HepG2 (cell line): ENCODE results near the gene BRD2. TPM values are rescaled to one million over a fixed set of nuclear protein-coding genes. Genes with fewer than 3 reads are reported as not detected.

ENCODE experiments used
- BRD4 ChIP-seq: sonication (generic); formaldehyde crosslinking; IDR thresholded peaks from 2 replicates; pipeline ENCODE4 v1.4.0; 2020; ENCODE audit warnings: missing genetic modification reagents
- CCDC6 ChIP-seq: sonication (generic); formaldehyde crosslinking; IDR thresholded peaks from 2 replicates; pipeline ENCODE4 v1.8.1; 2022; ENCODE audit warnings: mild to moderate bottlenecking, missing genetic modification reagents, moderate library complexity
- CREB1 ChIP-seq, 2 experiments: fragments of 450-650 bp in 1 of 2; IDR thresholded peaks; 2 replicates each; pipeline ENCODE4 v1.6.1; 2016 to 2017; ENCODE audit warnings: control low read depth in 1 of 2, mild to moderate bottlenecking in 1 of 2, missing compliant biosample characterization in 1 of 2, missing genetic modification characterization in 1 of 2
- CTCF ChIP-seq: sonication (generic); formaldehyde crosslinking; IDR thresholded peaks from 2 replicates; pipeline ENCODE4 v1.5.0; 2020; ENCODE audit warnings: mild to moderate bottlenecking, missing genetic modification reagents, moderate library complexity
- GATAD1 ChIP-seq: IDR thresholded peaks from 2 replicates; pipeline ENCODE4 v1.6.1; 2016; ENCODE audit warnings: missing genetic modification reagents, missing compliant biosample characterization
- HES4 ChIP-seq: sonication (generic); formaldehyde crosslinking; IDR thresholded peaks from 2 replicates; pipeline ENCODE4 v1.9.0; 2021; ENCODE audit warnings: mild to moderate bottlenecking, missing genetic modification reagents, borderline replicate concordance
- HNRNPLL ChIP-seq: fragments of 200-400 bp; formaldehyde crosslinking; IDR thresholded peaks from 2 replicates; pipeline ENCODE4 v1.6.1; 2017; ENCODE audit warnings: mild to moderate bottlenecking, low read depth, low read length; ENCODE audit not compliant: poor library complexity, severe bottlenecking
- KDM5B ChIP-seq: sonication (generic); formaldehyde crosslinking; IDR thresholded peaks from 2 replicates; pipeline ENCODE4 v1.4.0; 2020; ENCODE audit warnings: missing genetic modification reagents, mild to moderate bottlenecking, borderline replicate concordance
- KLF13 ChIP-seq: sonication (generic); formaldehyde crosslinking; IDR thresholded peaks from 2 replicates; pipeline ENCODE4 v1.4.0; 2020; ENCODE audit warnings: mild to moderate bottlenecking, missing genetic modification reagents
- MTF2 ChIP-seq: sonication (generic); formaldehyde crosslinking; IDR thresholded peaks from 2 replicates; pipeline ENCODE4 v1.5.0; 2020; ENCODE audit warnings: missing genetic modification reagents, borderline replicate concordance
- MXI1 ChIP-seq: IDR thresholded peaks from 3 replicates; pipeline ENCODE4 v1.6.1; 2012; ENCODE audit warnings: low read depth, low read length, inconsistent platforms, borderline replicate concordance
- NR0B2 ChIP-seq: sonication (generic); formaldehyde crosslinking; IDR thresholded peaks from 2 replicates; pipeline ENCODE4 v1.4.0; 2020; ENCODE audit warnings: mild to moderate bottlenecking, missing genetic modification reagents
- SAP130 ChIP-seq: IDR thresholded peaks from 2 replicates; pipeline ENCODE4 v1.6.1; 2016; ENCODE audit warnings: low read depth
- TEAD3 ChIP-seq: optimal IDR thresholded peaks from 2 replicates; pipeline ENCODE3; 2016; ENCODE audit warnings: borderline replicate concordance
- XBP1 ChIP-seq: sonication (generic); formaldehyde crosslinking; IDR thresholded peaks from 2 replicates; pipeline ENCODE4 v1.5.0; 2020; ENCODE audit warnings: missing genetic modification reagents
- ZBTB38 ChIP-seq: sonication (generic); formaldehyde crosslinking; IDR thresholded peaks from 2 replicates; pipeline ENCODE4 v1.5.1; 2020; ENCODE audit warnings: mild to moderate bottlenecking, missing genetic modification reagents
- ZKSCAN1 ChIP-seq: fragments of 150-350 bp; IDR thresholded peaks from 2 replicates; pipeline ENCODE4 v1.6.1; 2014; ENCODE audit warnings: low read length
- ZNF24 ChIP-seq: fragments of 450-650 bp; IDR thresholded peaks from 2 replicates; pipeline ENCODE4 v1.6.1; 2017; ENCODE audit warnings: antibody characterized with exemption, mild to moderate bottlenecking
- ZNF30 ChIP-seq: sonication (generic); formaldehyde crosslinking; IDR thresholded peaks from 2 replicates; pipeline ENCODE4 v1.5.0; 2020; ENCODE audit warnings: mild to moderate bottlenecking, missing genetic modification reagents
- ZNF33A ChIP-seq: sonication (generic); formaldehyde crosslinking; IDR thresholded peaks from 2 replicates; pipeline ENCODE4 v1.5.1; 2020; ENCODE audit warnings: missing genetic modification reagents, mild to moderate bottlenecking, moderate library complexity, borderline replicate concordance
- ZNF441 ChIP-seq: sonication (generic); formaldehyde crosslinking; IDR thresholded peaks from 2 replicates; pipeline ENCODE4 v1.7.0; 2021; ENCODE audit warnings: missing genetic modification reagents, borderline replicate concordance
- ZNF713 ChIP-seq: sonication (generic); formaldehyde crosslinking; IDR thresholded peaks from 2 replicates; pipeline ENCODE4 v1.4.0; 2020; ENCODE audit warnings: mild to moderate bottlenecking, missing genetic modification reagents
- polyA plus RNA-seq, 8 experiments: library from polyadenylated mRNA; depleted of rRNA in 3 of 8; stranded (reverse) in 7 of 8; unstranded in 1 of 8; fragments of >200 nt; fragmentation: Illumina TruSeq in 4 of 8; extraction: Trizol in 4 of 8; gene quantifications; 2 replicates each; pipeline versions ENCODE4 v1.2.1 to v1.2.3, GENCODE V29; 2011 to 2016; ENCODE audit warnings: low read depth in 4 of 8, missing spikeins in 1 of 8, mixed read lengths in 1 of 8; ENCODE audit not compliant: insufficient read depth in 1 of 8
- total RNA-seq, 5 experiments: library from RNA; depleted of rRNA; stranded (reverse); fragments of >200 nt; fragmentation: Illumina TruSeq; extraction: Trizol; gene quantifications; 2 replicates each; pipeline ENCODE4 v1.2.3, GENCODE V29; 2016; ENCODE audit warnings: low read depth in 1 of 5
- TF ChIP-seq, protein P1 (sequence below): sonication (generic); formaldehyde crosslinking; IDR thresholded peaks from 2 replicates; pipeline ENCODE4 v1.4.0; 2020; ENCODE audit warnings: mild to moderate bottlenecking, missing genetic modification reagents
- TF ChIP-seq, protein P2 (sequence below): sonication (generic); formaldehyde crosslinking; IDR thresholded peaks from 2 replicates; pipeline ENCODE4 v1.8.0; 2022; ENCODE audit warnings: mild to moderate bottlenecking, missing genetic modification reagents, borderline replicate concordance

The BRD2 gene
- total and polyA plus RNA-seq, 2 of the 13 experiments (the other 11 are each of a cell fraction or from before 2014, with no cell fraction given), result 143 to 202 TPM

- TF ChIP-seq BRD4 (peak; percentile 33; the same call in 1 of the 2 replicates), SAP130 (peak; percentile 88), NR0B2 (no peak), ZKSCAN1 (no peak), ZNF30 (CRISPR knock-in tag) (0 out of 2 replicates have a peak, but pooled peaks have one; percentile 14), XBP1 (CRISPR knock-in tag) (no peak), HES4 (CRISPR knock-in tag) (no peak), ZNF33A (peak; percentile 79; the same call in 1 of the 2 replicates), GATAD1 (CRISPR knock-in tag) (peak; percentile 54; the same call in 1 of the 2 replicates), ZNF24 (peak; percentile 5; the same call in 1 of the 2 replicates), CTCF (CRISPR knock-in tag) (peak; percentile 82), MTF2 (no peak; the same call in none of the 2 replicates), CCDC6 (0 out of 2 replicates have a peak, but pooled peaks have one; percentile 2), CREB1 (IDR thresholded peaks at IDR 0.05) (no peak), CREB1 (CRISPR knock-in tag; IDR thresholded peaks at IDR 0.05) (no peak), HNRNPLL (no peak), ZBTB38 (CRISPR knock-in tag) (no peak), ZNF441 (CRISPR knock-in tag) (no peak), MXI1 (peak; percentile 34; the same call in 1 of the 3 replicates), KLF13 (CRISPR knock-in tag) (no peak), ZNF713 (no peak), TEAD3 (CRISPR knock-in tag) (no peak), KDM5B (CRISPR knock-in tag) (no peak)
- TF ChIP-seq, protein P1, sequence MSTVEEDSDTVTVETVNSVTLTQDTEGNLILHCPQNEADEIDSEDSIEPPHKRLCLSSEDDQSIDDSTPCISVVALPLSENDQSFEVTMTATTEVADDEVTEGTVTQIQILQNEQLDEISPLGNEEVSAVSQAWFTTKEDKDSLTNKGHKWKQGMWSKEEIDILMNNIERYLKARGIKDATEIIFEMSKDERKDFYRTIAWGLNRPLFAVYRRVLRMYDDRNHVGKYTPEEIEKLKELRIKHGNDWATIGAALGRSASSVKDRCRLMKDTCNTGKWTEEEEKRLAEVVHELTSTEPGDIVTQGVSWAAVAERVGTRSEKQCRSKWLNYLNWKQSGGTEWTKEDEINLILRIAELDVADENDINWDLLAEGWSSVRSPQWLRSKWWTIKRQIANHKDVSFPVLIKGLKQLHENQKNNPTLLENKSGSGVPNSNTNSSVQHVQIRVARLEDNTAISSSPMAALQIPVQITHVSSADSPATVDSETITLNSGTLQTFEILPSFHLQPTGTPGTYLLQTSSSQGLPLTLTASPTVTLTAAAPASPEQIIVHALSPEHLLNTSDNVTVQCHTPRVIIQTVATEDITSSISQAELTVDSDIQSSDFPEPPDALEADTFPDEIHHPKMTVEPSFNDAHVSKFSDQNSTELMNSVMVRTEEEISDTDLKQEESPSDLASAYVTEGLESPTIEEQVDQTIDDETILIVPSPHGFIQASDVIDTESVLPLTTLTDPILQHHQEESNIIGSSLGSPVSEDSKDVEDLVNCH, result 0 out of 2 replicates have a peak, but pooled peaks have one; percentile 38
- TF ChIP-seq, protein P2, sequence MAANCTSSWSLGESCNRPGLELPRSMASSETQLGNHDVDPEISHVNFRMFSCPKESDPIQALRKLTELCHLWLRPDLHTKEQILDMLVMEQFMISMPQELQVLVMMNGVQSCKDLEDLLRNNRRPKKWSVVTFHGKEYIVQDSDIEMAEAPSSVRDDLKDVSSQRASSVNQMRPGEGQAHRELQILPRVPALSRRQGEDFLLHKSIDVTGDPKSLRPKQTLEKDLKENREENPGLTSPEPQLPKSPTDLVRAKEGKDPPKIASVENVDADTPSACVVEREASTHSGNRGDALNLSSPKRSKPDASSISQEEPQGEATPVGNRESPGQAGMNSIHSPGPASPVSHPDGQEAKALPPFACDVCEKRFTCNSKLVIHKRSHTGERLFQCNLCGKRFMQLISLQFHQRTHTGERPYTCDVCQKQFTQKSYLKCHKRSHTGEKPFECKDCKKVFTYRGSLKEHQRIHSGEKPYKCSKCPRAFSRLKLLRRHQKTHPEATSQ (CRISPR knock-in tag), result no peak
Measured at GRCh38 chr6:32967151-32968091, 973 bp upstream of the BRD2 start (continued).
